ENCODE data around the gene PIAS2.
"Not testable (repeated sequence)": the region's sequence is repeated elsewhere in the genome, so short reads cannot be mapped to it uniquely, and the experiment has no call there.

DNA sequence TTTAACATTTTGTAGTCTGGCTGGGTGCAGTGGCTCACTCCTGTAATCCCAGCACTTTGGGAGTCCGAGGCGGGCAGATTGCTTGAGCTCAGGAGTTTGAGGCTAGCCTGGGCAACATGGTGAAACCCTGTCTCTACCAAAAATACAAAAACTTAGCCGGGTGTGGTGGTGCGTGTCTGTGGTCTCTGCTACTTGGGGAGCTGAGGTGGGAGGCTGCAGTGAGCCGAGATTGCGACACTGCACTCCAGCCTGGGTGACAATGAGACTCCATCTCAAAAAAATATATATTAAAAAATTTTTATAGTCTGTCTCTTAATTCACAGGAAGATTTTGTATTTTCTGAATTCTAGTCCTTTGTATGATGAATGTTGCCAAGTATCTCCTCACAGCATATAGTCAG is 121.4 kb downstream of the PIAS2 start:
- TF ChIP-seq CTCF (optimal IDR thresholded peaks at IDR 0.05 in 1 of 3, IDR thresholded peaks at IDR 0.05 in 1 of 3, conservative IDR thresholded peaks at IDR 0.05 in 1 of 3; ENCODE audit: extremely low read depth in 1 of 3, insufficient read depth in 2 of 3, low read length in 3 of 3); EZH2 (IDR thresholded peaks at IDR 0.05; ENCODE audit: low read length): not testable (repeated sequence)

All from keratinocyte (primary cell).